KOPT-K1 (cell line): ENCODE data around the gene PLCB4.

Experiments used
- H3K27ac ChIP-seq: fragments of 200-600 bp; sonication (generic); 2 replicates; pipeline ENCODE4 v1.5.1; 2016; ENCODE audit warnings: antibody characterized with exemption, mild to moderate bottlenecking, low read depth, low read length; ENCODE audit not compliant: poor library complexity, severe bottlenecking
- H3K36me3 ChIP-seq: fragments of 200-600 bp; sonication (generic); 2 replicates; pipeline ENCODE4 v1.5.1; 2017; ENCODE audit warnings: antibody characterized with exemption, mild to moderate bottlenecking, low read length, moderate library complexity; ENCODE audit not compliant: insufficient read depth
- H3K9me3 ChIP-seq: fragments of 200-600 bp; sonication (generic); 2 replicates; pipeline ENCODE4 v1.5.1; 2017; ENCODE audit warnings: antibody characterized with exemption, low read length, mild to moderate bottlenecking; ENCODE audit not compliant: insufficient read depth, poor library complexity, severe bottlenecking

Gene PLCB4

DNA sequence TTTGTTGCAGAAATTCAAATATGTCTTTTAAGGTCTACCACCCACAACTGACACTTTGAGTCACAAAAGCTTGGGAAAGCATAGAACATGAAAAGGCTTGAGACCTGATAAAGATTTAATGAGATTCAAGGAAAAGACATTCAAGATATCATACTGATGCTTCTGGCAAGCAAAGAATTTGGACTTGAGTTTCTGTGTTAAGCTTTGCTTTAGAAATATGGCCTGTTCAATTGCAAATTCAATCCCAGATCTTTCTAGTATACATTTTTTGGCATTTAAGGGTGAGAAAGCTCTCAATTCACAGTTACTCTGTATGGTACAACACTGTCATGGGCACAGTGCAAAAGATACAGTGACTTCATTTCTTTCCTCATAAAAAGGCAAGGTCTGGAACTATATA lies 406.6 kb downstream of the PLCB4 start:
- Histone ChIP-seq H3K36me3 (no peaks in the 10 kb centered on the region), H3K27ac (no peak overlapping the region), H3K9me3 (no peaks in the 10 kb centered on the region)

GRCh38 chr20:9476174-9476573 lies 407.3 kb downstream of the PLCB4 start:
- Histone ChIP-seq H3K27ac (no peak overlapping the region), H3K36me3 (no peaks in the 10 kb centered on the region), H3K9me3 (no peaks in the 10 kb centered on the region)

DNA sequence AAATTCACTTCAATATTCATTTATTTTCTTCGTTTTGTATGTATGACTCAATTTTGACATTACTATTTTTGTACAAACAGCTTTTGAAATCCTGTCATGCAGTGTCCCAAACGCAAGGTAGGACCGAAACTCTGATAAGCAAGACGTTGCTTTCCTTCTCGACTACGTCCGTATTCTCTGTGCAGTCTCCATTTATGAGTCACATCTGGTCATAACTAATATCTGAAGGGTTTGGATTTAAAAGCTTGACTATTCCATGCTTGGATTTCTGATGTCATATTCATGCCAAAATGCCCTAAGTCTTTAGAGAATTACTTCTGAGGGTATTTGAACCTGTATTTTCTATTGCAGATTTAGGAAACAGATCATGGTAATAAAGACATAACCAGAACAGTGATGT lies 407.8 kb downstream of the PLCB4 start:
- no peaks in the 10 kb centered on the region for H3K9me3 ChIP-seq

DNA sequence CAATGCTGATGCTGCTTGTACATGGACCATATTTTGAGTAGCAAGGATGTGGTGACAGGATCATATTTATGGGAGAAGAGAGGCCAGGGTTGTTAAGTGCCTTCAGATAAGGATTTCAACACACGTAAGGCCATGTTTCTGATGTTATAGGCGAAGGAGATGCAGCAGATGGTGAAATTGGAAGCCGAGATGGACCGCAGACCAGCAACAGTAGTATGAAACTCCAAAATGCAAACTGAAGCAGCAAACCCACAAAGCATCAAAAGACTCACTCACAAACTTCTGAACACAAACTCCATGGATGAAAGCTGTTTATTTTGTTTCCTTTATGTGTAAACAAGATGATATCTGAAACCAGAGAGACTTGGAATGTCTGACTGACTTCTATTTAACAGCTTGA lies 409.9 kb downstream of the PLCB4 start:
- Histone ChIP-seq H3K36me3 (no peaks in the 10 kb centered on the region), H3K27ac (no peak overlapping the region), H3K9me3 (no peaks in the 10 kb centered on the region)

More for the DNA sequence above, 407.8 kb downstream of the PLCB4 start:
- Histone ChIP-seq H3K36me3 (no peaks in the 10 kb centered on the region), H3K27ac (no peak overlapping the region)

DNA sequence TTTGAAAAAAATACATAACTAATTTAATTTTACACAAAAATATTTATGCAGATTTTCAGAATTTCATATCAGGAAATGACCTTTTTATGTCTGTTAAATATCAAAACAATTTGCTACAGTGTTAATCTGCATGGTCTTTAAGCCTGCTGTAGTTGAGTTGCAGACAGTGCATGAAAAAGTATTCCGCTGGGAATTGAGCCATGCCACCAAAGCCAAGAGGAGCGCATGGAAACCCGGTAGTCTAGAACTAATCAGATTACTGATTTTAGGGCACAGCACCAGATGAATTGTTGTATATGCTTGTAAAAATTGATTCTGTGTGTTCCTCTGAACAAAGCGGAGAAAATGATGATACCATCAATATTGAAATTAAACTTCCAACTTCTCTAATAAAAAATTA lies 411.2 kb downstream of the PLCB4 start:
- no peaks in the 10 kb centered on the region for H3K36me3 ChIP-seq
- H3K27ac ChIP-seq = no peak overlapping the region
- no peaks in the 10 kb centered on the region for H3K9me3 ChIP-seq

GRCh38 chr20:9482180-9482579 lies 413.3 kb downstream of the PLCB4 start:
- no peaks in the 10 kb centered on the region for H3K36me3 ChIP-seq
- H3K9me3 ChIP-seq = no peaks in the 10 kb centered on the region
- no peak overlapping the region for H3K27ac ChIP-seq

DNA sequence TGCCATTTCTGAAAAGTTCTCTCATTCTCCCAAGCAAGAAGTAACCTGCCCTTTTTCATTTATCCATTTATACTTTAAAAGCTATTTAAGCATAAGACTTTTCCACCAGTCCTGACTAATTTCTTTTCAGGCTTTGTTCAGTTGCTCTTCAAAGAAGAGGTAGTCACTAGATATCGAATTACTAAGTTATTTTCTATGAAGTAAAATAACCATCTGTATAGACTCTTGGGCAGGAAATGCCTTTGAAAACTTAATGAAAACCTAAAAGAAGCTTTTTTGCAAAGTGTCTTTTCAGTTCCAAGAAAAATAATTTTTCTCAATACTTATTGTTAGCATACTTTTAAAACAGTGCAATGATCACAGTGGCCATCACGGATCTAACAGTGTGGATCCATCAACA lies 414.2 kb downstream of the PLCB4 start:
- H3K9me3 ChIP-seq = no peaks in the 10 kb centered on the region
- no peak overlapping the region for H3K27ac ChIP-seq
- no peaks in the 10 kb centered on the region for H3K36me3 ChIP-seq

DNA sequence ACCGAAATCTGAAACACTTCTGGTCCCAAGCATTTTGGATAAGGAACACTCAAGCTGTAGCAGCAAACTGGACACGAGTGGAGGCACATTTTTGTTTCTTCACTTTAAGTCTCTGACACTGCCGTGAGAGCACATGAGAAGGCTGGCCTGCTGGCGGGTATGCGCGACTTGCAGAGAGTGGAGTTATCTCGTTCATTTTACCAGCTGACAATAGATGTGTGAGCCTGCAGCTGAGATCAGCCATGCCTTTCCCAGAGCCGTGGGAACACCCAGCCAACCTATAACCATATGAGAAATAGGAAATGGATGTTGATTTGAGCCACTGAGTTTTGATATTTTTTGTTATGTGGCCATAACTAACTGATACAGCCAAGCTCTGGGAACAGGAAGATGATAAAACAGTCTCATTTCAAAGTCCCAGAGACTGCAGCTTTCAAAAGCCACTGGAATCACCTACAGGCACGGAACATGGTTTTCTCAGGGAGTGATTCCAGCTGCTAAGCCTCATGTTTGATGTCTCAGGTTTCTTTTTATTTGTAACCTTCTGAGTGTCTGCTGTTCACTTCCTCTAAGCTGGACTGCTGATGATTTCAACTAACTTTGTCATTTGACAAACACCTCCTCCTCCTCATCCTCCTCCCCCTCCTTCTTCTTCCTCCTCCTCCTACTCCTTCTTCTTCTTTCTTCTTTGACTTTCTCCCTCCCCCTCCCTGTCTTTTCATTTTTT lies 416.9 kb downstream of the PLCB4 start:
- H3K36me3 ChIP-seq = no peaks in the 10 kb centered on the region
- H3K27ac ChIP-seq = no peak overlapping the region
- no peaks in the 10 kb centered on the region for H3K9me3 ChIP-seq

DNA sequence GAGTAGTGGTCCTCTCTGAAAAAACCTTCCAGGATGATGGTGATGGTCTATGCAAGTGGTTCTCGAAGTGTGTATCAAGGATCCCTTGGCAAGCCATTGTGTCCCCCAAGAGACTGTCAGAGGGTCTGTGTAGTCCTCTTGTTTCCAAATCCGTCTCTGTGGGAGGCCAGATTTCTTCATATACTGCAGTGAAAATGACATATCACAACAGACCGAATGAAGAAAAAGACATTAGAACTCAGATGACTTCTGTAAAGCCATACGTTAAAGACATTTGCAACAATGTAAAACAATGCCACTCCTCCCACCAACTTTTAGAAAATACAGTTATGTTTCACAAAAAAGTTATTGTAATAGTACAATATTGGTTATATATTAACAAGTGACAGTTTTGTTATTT lies 418.3 kb downstream of the PLCB4 start:
- no peak overlapping the region for H3K27ac ChIP-seq
- no peaks in the 10 kb centered on the region for H3K9me3 ChIP-seq
- H3K36me3 ChIP-seq = no peaks in the 10 kb centered on the region

GRCh38 chr20:9488063-9488462 lies 419.2 kb downstream of the PLCB4 start:
- Histone ChIP-seq H3K36me3 (no peaks in the 10 kb centered on the region), H3K27ac (no peak overlapping the region), H3K9me3 (no peaks in the 10 kb centered on the region)

DNA sequence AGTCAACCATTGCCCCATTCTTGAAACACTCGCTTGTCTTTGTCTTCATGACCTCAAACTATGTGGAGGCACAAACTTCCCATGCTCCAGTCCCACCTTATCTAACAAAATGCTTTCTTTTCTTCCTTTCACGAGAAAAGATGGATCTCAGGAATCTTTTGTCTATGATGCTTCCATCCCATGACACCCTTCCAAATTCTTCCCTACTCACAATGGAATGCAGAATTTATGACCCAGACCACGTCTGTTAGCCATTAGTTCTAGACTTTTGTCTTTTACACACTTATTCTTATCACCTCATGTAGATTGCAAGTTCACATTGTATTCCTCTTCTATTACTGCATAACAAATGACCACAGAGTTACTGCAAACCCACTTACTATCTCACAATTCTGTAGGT lies 421.3 kb downstream of the PLCB4 start:
- Histone ChIP-seq H3K36me3 (no peaks in the 10 kb centered on the region), H3K9me3 (no peaks in the 10 kb centered on the region), H3K27ac (no peak overlapping the region)

GRCh38 chr20:9490631-9491030 lies 421.7 kb downstream of the PLCB4 start:
- no peak overlapping the region for H3K27ac ChIP-seq
- H3K36me3 ChIP-seq = no peaks in the 10 kb centered on the region
- H3K9me3 ChIP-seq = no peaks in the 10 kb centered on the region

DNA sequence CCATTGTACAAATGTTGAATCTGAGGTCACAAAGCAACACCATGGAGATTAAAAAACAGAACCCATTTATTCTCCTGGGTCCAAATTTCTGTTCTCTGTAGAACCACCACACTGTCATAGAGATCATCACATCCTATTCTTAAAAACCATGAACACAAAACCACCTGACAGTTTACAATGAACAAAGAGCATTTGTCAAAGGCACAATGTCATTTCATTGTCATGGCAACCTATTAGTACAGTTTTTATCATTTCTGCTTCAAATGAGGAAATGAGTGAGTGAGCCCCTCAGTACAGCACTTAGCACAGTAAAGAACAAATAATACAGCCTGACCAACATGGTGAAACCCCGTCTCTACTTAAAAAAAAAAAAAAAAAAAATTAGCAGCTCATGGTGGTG lies 422.4 kb downstream of the PLCB4 start:
- Histone ChIP-seq H3K9me3 (no peaks in the 10 kb centered on the region), H3K27ac (no peak overlapping the region), H3K36me3 (no peaks in the 10 kb centered on the region)

- Histone ChIP-seq H3K27ac (no peak overlapping the region), H3K36me3 (no peaks in the 10 kb centered on the region), H3K9me3 (no peaks in the 10 kb centered on the region)
Measured at GRCh38 chr20:9492067-9492466, 423.2 kb downstream of the PLCB4 start.

DNA sequence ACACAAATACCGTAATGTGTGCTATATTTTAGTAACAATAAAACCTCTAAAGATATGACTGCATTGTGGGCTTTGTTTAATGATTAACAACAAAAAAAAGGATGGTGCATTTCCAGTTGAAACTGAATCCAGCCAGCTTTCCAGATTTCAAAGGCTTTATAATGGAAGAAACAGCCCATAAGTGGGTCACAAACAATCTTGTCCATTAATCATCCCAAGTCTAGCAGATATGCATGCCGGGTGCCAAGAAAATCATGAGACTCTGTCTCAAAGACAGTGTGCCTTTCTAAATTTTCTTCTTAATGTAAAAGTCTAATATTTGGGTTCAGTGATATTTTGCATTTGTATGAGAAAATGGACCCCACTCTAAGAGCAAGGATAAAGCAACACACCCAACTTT lies 424.9 kb downstream of the PLCB4 start:
- H3K27ac ChIP-seq = no peak overlapping the region
- no peaks in the 10 kb centered on the region for H3K36me3 ChIP-seq
- H3K9me3 ChIP-seq = no peaks in the 10 kb centered on the region

- H3K36me3 ChIP-seq = no peaks in the 10 kb centered on the region
- H3K27ac ChIP-seq = no peak overlapping the region
- H3K9me3 ChIP-seq = no peaks in the 10 kb centered on the region
Measured at GRCh38 chr20:9495701-9496100, 426.8 kb downstream of the PLCB4 start.
